Activated T-cell treated with anti-CD3 and anti-CD28 coated beads, Interleukin-2, amount 50 U/mL, for 48 hours (primary cell): ENCODE measurements around the gene ACP2.
A peak's percentile ranks its signal among the peaks of the same experiment; 100 is the strongest.
"Not testable (repeated sequence)": the region's sequence is repeated elsewhere in the genome, so short reads cannot be mapped to it uniquely, and the experiment has no call there.

ENCODE experiments used
- DNase-seq, 2 experiments: peaks; one replicate each; pipeline ENCODE4 v3.0.0-alpha.2; 2020

Gene ACP2

GRCh38 chr11:47241841-47242301 is 6.7 kb downstream of the ACP2 start:
- no peak for DNase-seq

DNA sequence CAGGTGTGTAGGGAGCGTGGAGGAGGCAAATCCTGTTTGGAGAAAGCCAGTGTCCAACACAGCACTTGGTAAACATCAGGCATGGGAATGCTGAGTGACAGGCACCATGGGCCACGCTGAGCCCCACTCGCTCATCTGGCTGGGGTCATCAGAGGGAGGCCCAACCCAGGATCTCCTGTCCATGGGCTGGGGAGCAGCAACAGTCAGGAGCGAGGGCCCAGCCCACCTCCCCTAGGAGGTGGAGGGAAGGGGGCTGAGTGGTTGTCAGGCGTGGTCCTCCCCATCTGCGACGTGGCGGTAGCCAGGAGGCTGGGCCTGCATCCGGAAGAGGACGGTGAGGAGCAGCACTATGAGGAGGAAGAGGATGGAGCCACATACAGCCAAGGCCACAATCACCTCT is 8.8 kb downstream of the ACP2 start:
- DNase-seq: no peak

DNA sequence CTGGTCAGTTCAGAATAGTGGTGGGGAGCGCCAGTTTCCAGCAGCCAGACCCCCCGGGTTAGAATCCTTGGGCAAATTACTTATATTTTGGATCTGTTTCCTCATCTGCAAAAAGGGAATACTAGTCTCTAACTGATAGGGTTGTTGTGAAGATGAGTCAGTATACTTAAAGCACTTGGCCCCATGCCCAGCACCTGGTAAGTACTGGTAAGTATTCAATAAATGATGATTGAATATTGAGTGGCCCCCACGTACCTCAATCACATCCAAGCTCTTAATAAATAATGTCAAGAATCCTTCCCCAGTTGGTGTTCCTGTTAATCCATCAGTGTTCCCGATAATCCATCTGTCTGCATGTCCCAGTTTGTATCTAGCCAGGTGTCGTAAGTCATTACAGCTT is 12.1 kb downstream of the ACP2 start:
- no peak for DNase-seq

DNA sequence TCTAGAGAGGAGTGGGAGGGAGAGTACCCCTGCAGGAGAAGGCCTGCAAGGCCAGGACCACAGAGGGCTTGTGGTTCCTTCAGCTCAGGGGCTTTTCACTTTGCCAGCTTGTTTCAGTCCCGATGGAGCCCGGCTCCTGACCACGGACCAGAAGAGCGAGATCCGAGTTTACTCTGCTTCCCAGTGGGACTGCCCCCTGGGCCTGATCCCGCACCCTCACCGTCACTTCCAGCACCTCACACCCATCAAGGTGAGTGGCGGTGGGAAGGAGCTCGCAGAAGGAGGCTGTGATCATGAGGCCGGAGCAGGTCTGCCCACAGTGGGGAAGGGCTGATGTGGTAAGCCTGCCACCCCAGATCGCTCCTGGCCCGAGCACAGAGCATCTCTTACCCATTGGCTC is 13.5 kb downstream of the ACP2 start:
- no peak for DNase-seq

GRCh38 chr11:47234669-47235100 is 13.9 kb downstream of the ACP2 start:
- DNase-seq: peak; percentile 38 to 40

DNA sequence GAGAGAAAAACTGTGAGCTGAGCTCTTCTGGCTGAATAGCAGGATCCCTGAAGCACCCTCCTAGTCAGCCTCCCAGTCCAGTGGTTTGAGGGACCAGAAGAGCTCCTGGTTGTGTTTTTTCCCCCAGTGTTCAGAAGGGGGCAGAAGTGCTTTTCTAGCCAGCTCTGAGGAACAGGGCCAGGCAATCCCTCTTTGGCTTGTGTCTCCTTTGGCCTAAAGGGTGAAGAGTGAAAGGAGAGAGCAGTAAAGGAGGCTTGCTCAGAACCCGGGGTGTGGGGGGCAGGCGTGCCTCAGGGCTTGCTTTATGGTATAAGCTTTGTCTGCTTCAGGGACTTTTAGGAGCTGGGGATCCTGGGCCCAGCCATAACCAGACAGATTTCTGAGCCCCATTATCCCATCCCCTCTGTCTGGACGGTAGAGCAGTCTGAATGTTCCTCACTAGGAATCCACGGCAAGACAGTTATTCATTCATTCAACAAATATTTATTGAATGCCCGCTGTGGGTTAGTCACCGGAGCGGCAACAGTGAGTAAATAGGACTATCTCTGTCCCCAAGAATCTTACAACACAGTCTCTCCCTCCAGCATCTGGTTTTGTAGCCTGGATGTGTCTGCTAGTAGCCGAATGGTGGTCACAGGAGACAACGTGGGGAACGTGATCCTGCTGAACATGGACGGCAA is 14.5 kb downstream of the ACP2 start:
- DNase-seq: peak in 1 of 2 experiments; percentile 39

GRCh38 chr11:47233051-47233450 is 15.6 kb downstream of the ACP2 start:
- DNase-seq: peak in 1 of 2 experiments; percentile 16

DNA sequence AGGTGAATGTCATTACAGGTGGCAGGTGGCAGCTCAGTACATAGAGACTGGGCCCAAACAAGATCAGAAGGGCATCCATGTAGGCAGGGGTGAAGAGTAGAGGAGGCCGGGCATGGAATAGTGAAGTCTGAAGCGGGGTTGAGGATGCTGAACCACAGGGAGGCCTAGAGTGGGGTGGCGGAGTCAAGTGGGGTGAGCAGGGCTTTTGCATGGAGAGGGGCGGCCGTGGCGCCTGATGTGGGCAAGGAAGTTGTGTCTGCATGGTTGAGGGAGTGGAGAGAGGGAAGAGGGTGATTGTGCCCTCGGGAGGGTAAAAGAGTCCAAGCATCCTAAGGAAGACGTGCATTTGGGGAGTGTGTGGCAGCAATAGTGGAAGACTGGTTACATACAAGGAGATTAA is 19.5 kb downstream of the ACP2 start:
- DNase-seq: no peak

GRCh38 chr11:47225552-47226400 is 22.8 kb downstream of the ACP2 start:
- no peak for DNase-seq

DNA sequence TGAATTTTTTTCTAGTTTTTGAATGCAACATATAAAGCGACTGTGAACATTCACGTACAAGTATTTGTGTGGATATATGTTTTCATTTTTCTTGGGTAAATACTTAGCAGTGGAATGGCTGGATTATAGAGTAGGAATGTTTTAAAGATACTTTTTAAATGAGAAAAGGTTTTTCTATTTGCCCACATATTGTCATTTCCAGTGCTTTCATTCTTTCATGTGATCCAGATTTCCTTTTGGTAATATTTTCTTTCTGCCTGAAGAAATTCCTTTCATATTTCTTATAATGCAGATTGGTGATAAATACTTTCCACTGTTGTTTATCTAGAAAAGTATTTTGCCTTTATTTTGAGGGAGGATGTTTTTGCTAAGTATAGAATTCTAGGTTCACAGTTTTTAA is 25.9 kb downstream of the ACP2 start:
- no peak for DNase-seq

DNA sequence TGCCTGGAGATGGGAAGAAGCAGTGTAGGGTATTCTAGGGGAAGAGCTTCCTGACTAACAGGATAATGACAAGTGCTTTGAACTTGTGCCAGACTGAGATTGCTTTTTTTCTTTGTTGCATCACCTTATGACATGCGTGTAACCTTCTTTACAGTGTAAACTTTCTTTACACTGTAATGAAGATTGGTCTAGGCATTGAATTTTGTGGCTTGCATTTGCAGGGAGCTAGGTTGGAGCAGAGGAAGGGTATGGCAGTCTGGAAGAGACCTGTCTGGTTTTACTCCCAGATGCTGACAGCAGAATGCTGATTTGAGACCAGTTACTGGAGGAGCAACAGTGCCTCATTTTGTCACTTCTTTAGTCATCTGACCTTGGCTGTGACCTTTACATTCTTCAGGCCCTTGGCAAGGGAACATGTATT is 28.2 kb downstream of the ACP2 start:
- no peak for DNase-seq

GRCh38 chr11:47216121-47216798 is 32.4 kb downstream of the ACP2 start:
- DNase-seq: peak; percentile 74 to 81

DNA sequence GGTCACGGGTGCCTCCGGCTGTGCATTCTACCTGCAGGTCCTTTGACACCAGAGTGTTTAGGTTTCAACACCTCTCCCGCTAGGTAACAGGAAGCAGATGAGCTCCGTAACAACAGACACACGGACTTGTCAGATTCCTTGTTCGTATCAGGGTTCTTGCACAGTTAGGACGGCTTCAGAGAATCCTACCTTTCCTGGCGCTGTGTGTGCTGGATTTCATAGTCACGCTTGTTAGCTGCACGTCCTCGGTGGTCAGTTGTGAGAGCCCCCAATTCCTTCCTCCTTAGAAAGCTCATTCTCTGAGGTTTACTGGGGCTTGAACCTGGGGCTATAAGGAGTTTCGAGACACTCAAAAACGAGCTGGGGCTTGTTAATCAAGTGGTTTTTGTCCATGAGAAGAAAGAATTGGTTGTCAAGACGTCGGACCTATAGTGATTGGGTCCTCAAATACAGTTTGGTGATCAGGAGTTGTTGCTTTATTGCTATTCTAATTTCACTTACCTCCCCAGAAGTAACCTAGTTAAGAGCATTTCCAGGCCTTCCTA is 33.2 kb downstream of the ACP2 start:
- no peak for DNase-seq

DNA sequence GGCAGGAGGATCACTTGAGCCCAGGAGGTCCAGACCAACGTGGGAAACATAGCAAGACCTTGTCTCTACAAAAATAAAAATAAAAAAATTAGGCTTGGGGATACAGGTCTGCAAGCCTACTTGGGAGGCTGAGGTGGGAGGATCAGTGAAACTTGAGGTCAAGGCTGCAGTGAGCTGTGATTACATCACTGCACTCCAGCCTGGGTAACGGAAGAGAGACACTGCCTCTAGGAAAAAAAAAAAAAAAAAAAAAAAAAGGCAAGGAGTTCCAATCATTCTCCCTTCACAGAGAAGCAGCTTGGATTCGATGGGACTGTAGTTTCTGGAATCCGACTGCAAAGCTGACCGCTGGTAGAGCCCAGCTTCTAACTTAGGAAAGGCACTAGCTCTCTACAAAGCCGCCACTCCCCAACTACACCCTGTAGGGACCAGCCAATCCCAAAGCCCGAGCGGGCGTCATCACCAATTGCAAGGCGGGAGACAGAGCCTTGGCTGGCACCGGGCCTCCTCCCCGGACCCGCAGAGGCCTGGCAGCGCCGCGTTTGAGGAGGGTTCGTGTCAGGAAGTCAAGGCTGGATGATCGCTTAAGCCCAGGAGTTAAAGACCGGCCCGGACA is 34.6 kb downstream of the ACP2 start:
- DNase-seq: peak; percentile 90 to 91

- no peak for DNase-seq
These were observed 35.7 kb downstream of the ACP2 start for GRCh38 chr11:47212938-47213337.

DNA sequence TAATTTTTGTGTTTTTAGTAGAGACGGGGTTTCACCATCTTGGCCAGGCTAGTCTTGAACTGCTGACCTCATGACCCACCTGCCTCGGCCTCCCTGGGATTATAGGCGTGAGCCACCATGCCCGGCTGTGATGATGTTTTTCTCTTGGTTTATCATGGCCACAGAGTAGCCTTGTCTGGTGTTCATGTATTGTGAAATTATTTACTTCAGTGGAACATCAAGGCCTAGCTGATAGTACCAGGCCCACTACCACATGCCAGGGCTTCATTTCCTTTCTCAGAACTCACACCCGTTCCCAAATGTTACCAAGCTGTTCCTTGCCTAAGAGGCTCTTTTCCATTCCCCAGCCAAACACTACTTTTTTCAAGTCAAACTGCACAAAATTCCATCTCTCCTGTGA is 40.0 kb downstream of the ACP2 start:
- no peak for DNase-seq

DNA sequence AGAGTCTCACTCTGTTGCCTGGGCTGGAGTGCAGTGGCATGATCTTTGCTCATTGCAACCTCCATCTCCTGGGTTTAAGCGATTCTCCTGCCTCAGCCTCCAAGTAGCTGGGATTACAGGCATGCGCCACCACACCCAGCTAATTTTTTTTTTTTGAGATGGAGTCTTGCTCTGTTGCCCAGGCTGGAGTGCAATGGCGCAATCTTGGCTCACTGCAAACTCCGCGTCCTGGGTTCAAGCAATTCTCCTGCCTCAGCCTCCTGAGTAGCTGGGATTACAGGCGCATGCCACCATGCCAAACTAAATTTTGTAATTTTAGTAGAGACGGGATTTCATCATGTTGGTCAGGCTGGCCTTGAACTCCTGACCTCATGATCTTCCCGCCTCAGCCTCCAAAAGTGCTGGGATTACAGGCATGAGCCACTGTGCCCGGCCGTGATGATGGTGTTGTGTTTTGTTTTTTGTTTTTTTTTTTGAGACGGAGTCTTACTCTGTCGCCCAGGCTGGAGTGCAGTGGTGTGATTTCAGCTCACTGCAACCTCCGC is 40.5 kb downstream of the ACP2 start:
- not testable (repeated sequence) for DNase-seq

DNA sequence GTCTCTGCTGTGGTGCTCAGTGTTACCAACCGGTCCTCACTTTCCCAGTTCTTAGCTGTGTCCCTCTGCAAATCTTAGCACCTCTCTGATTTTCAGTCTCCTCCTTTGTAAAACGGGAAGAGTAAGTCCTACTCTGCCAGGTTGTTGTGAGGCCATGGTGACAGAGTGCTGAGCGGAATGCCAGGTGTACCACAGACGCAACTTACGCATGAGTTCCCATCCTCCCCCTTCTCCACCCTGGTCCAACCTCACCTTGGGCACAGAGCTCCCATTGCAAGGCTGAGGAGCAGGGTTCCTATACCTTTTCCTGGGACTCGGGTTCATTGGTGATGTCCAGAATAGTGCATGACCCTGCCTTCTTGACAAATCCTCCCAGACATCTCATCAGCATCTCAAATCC is 41.2 kb downstream of the ACP2 start:
- no peak for DNase-seq

- not testable (repeated sequence) for DNase-seq
These were observed 42.0 kb downstream of the ACP2 start for GRCh38 chr11:47206577-47206976.

DNA sequence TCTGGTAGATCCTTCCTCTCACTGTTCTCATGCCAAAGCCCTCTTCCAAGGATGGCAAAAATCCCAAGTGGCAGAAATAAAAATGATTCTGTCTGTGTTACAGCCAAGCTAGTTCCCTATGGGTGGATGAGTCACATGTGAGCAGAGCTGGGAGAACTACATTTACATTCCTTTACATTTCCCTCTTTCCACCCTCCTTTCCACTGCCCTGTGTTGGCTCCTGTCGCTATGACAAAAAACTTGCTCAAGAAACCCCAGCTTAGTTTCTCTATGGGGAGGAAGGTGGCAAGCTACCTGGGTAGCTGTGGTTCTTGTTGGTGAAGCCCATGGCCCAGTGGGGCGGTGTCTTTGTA is 44.0 kb downstream of the ACP2 start:
- no peak for DNase-seq

DNA sequence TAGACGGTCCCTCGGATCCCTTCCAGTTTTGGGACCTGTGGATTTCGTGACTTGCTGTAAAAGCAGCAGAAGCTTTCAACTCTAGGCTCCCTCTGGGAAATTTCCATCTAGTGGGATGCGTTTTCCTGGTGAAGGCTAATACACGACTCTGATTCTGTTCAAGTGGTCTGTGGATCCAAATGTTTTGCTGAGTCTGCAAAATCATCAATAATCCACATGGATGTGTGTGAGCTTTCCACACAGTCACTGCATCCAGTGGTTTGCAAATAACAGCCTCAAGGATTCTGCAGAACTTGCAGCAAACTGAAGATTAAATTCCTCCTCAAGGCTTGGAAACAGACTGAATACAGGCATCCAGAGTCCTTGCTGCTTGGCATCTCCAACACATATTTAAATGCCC is 46.0 kb downstream of the ACP2 start:
- DNase-seq: no peak

DNA sequence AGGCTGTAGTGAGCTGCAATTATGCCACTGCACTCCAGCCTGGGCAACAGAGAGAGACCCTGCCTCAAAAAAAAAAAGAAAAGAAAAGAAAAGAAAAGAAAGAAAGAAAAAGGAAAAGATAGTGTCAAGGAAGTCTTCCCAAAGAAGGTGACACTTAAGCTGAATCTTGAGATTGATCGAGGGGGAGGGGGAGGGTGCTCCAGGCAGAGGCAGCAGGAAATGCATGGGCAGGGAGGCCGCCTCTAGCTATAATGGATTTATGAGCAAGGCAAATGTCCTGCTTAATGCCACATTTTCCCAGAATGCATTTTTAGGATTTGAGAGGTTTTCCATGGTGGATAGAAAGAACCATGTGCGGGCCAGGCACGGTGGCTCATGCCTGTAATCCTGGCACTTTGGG is 47.6 kb downstream of the ACP2 start:
- no peak for DNase-seq

DNA sequence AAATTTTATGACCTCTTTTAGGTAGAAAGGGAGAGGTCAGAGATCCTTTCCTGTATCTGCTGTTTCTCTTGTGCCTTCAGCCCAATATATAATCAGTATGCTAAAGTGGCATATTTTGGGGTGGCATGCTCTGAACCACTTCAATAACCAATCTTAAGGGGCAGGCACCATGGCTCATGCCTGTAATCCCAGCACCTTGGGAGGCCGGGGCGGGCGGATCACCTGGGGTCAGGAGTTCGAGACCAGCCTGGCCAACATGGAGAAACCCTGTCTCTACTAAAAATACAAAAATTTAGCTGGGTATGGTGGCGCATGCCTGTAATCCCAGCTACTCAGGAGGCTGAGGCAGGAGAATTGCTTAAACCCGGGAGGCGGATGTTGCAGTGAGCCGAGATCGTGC is 50.5 kb downstream of the ACP2 start:
- not testable (repeated sequence) for DNase-seq
